GM21381 (cell line): ENCODE measurements around the gene CD164L2.
"Not testable (repeated sequence)": the region's sequence is repeated elsewhere in the genome, so short reads cannot be mapped to it uniquely, and the experiment has no call there.

Experiments used
- ATAC-seq: cut with Tn5 transposase; IDR thresholded peaks from one replicate; pipeline ENCODE4 v1.9.1; 2021; ENCODE audit warnings: mild to moderate bottlenecking, moderate library complexity; ENCODE audit not compliant: unreplicated experiment

The CD164L2 gene

DNA sequence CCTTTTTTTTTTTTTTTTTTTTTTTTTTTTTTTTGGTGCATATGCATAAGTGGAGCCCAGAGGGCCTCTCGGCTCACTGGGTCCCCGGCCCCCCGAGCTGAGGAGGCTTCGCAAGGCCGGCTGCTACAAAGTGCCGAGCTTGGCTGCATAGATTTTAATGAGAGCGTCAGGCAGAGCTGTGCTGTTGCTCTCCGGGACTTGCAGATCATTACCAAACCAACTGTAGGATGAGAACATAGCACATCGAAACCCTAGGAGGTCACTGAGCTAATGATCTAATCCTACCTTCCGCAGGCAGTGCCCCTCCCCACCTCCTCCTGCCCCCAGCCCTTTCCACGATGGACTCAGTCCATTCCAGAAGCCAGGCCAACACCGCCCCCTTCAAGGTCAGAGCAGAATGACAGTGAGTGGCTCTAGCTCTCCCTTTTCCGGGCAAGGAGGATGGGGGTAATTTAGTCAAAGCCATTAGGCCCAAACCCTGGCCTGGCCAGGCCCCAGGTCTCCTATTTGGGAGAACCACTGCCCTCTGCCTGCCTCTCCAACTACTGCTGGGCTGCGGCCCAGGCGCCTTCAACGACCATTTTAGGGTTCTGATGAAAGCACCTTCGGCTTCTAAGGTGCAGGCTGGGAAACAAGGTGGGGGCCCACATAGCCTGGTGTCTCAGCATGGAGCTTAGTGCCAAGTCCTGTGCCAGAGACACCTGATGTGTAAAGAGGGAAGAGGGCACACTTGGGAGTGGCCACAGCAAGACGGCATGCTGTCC lies 22.6 kb upstream of the CD164L2 start:
- not testable (repeated sequence) for ATAC-seq

DNA sequence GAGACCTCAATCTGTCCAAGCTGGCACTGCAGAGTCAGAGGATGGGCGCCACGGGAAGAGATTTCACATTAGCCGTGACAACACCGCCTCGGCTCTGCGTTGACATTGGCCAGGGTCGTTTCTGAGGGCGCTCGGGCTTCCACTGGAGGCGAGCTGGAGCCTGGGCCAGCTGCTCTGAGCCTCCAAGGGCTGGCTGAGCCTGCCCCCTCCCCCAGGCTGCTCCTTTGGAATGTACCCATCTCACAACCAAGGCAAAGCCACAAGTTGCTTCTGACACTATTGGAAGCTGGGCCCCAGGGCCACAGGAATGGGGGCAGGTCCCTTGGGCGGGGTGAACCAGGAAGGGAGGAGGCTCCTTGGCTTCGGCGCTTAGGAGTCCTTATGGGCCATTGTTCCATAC lies 21.9 kb upstream of the CD164L2 start:
- no peak for ATAC-seq

DNA sequence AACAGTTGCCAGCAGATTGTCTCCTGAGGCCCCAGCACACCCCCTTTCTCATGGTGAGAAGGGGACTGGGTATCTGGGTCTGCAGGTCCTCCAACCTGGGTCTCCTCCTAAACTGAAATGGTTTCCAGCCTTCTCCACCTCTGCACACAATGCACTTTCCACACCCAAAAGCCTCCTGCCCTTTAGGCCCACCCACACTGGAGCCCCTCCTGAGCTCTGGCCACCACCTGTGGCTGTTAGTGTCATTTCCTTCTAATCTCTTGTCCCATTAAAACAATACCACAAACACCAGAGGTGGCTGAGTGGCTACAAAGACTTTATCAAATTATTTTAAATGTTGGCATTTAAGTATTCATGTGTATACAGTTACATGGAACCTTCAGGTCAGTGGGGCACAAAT lies 20.8 kb upstream of the CD164L2 start:
- ATAC-seq: no peak

DNA sequence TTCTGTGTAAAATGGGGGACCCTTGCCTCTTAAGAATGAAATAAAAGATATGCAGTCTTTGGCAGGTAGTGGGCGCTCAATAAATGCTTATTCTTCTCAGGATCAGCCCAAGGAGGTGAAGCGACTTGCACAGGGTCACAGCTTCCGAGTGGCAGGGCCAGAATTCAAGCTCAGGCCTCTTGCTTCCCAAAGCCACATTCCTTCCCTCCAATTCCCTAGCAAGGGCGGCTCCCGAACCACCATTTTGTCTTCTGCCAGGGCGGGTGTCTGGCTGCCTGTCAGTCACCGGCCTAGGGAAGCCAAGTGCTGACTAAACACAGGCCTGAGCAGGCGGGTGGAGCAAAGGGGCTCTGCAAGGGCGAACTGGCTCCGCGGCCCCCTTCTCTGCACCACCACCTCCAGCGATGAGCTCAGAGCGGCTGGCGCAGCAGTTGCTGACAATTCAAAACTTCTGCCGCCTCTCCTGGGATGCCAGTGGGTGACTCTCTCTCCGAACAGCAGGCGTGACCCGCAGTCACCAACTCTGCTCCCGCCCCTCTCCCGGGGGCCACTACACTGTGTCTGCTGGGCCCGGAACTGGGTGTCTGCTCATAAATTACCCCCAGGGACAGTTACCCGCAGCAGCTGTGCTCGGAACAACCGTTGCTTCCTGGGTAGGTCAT lies 20.1 kb upstream of the CD164L2 start:
- ATAC-seq: no peak

DNA sequence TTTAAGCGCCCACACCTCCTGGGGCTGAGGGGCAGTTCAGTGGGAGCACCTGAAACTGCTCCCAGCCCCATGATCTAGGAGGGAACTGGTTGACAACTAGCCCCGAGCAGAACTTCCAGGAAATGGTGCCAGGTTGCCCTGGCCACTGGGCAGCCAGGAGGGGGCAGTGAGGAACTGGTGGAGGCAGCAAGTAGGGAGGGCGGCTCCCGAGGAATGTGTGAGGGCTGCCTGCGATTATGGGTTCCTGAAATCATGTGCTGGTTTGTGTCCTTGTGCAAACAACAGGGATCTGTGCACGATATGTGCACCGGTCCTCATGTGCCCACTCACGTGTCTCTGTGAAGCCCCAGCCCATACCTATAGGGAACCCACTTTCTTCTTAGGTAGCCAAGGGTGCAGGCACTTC lies 19.2 kb upstream of the CD164L2 start:
- no peak for ATAC-seq

DNA sequence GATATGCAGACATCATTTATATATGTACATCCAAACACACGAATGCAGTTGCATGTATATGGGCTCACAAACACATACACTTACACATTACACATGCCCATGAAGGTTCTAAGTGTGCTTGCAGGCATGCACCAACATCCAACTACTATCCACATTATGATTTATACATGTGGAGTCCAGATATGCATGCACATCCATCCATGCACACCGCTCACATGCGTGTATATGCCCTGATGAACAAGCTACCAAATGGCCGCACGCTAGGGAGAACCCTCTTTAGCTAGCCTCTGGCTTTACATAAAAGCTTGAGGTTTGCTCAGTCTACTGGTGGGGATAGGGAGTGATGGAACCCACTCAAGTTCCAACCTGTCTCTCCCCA lies 17.8 kb upstream of the CD164L2 start:
- no peak for ATAC-seq

DNA sequence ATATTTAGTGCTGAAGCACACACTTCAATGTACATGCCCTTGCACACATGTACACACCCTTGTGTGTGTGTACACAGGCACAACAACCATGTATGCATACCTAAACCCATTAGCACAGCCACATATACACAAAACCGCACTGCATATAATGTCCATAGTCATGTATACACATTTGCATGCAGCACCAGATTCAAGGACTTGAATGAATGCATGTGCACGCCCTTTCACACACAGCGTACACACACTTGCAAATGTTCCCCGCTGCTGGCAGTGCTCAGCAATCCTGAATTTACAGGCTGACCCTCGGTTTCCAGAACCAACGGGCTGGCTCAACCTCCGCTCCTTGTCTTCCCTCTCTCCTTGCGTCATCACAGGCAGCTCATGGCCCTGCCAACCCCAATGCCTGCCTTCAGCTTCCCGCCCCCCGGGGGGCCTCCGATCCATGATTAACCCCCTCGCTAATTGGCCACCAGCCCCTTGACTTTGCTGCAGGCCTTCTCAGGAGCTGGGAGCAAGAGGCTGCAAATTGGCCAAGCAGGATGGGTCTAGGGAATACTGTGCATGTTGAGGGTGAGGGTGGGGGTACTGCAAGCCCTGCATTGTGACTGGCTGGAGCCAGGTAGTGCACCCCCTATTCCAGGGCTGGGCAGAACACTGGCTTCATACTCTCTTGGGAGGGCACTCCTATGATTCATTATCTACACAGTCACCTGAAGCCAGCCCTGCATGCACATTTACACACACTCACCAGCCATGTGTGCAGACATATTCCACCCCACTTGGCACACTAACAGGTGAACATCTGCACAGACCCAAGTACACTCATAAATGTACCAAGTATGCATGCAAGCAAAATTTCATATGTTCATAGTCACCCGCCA lies 17.2 kb upstream of the CD164L2 start:
- ATAC-seq: no peak

DNA sequence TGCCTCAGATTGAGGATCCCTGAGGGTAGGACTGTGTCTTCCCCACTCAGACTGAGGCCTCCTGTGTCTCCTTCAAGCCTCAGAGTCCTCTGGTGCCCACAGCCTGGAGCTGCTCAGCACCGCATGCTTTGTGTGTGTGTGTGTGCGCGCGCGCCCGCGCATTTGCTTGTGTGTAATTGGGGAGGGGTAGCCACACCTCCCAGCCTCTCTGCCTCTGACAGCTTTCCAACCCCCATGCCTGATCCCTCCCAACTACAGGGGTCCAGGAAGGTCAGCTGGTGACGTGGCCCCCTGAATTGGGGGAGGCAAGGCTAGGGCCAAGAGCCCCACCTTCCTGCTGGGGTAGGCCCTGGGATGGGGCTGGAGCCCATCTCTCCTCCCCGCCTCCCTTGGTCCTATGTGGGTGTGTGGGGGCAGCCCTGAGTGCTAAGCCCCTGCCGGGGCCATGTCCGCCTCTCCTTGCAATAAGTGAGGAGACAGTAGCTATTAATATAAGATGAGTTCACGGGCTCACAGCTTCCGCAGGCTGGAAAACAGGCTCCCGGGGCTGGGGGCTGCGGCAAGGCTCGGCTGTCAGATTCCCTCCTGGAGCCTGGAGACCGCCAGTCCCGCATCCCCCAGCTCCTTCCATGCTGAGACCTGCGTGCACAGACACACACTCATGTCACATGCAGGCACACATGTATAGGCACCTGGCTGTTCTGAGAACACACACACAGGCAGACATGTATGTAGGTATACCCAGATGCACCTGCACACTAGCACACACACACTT lies 16.3 kb upstream of the CD164L2 start:
- no peak for ATAC-seq

DNA sequence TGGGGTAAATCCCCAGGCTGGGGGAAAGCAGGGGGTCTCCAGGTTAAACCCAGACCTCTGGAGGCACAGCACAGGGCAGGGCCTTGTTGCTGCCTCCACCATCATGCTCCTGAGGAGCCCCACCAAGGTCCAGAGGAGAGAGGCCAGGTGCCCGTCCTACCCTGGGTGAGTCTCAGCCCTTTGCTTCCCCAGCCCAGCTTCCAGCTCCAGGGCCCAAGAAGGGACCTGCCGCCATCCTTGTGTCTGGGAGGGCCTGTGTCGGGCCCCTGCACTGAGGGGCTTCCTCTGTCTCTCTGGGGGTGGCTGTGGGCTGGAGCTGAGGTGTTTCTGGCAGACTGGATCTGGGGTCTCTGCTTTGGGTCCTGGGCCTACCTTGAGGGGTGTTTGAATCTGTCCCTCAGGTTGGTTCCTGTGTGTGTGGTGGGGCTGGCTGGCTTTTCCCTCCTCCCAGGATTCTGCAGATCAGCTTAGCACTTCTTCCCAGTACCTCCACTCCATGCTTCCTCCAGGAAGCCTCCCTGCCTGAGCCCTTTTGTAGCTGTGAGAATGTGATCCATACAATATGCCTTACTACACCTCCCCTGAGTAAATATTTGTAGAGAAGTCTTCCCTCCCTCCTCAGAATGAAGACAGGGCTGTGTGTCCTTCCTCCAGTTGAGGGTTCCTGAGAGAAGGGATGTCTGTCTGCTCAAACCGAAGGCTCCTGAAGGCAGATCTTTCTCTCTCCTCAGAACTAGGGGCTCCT lies 15.4 kb upstream of the CD164L2 start:
- no peak for ATAC-seq

DNA sequence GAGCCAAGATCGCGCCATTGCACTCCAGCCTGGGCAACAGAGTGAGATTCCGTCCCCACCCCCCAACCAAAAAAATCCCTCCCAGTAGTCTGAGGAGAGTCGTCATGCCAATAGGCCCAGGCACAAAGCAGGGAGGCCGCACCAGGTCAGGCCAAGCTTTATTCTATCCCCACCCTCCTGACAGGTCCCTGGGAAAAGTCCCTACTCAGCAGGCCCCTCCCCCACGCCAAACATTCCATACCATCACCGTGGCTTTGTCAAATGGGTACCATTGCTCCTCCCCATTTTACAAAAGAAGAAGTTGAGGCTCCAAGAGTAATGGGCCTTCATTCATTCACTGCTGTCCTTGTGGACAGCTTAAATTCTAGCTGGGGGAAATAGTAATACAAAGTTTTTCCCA lies 14.6 kb upstream of the CD164L2 start:
- no peak for ATAC-seq

DNA sequence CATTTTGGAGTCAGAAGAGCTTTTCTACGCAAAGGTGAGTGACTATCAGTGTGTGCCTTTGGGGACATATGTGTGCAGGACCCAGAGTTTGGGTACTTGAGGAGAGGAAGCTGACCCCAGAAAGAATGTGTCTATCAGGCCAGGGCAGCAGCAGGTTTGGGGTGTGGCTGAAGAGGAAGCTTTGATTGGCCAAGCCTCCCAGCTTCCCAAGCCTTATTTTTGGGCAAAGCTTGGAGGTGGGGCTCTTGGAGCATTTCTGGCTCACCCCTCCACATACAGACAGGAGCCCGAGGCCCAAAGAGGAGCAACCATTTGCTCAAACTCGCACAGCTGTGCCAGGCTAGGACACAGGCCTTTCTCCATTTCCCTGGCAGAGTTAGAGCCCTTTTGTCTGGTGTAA lies 14.0 kb upstream of the CD164L2 start:
- ATAC-seq: no peak

DNA sequence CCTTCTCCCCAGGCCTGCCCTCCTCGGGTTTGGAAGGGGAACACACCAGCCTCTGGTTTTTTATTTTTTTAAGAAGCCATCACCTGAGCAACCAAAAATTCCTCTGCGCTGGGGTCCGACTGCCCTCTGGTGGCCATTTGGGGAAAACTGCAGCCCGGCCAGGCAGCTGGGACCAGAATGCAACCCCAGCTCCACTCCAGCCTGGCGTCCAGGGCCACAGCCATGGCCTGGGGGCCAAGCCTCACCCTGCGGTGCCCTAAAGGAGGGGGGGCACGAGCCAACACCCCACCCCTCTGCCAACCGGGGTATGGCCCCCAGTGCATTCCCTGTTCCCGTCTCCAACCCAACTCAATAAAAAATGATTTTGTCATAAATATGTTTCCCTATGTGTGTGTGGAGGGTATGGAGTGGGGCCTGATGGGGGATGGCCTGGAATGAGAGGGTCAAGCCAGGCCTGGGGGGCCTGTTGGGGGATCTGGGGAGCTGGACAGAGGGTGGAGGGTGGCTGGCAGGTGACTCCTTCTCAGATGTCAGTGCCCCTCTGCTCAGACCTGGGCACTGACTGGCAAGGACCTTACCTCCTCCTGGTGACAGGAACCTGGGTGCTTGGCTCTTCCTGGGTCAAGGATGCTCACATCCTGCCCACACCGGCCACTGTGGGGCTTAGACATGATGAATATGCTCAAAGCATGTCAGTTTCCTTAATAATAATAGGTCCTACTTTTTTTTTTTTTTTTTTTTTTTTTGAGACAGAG lies 12.5 kb upstream of the CD164L2 start:
- no peak for ATAC-seq

DNA sequence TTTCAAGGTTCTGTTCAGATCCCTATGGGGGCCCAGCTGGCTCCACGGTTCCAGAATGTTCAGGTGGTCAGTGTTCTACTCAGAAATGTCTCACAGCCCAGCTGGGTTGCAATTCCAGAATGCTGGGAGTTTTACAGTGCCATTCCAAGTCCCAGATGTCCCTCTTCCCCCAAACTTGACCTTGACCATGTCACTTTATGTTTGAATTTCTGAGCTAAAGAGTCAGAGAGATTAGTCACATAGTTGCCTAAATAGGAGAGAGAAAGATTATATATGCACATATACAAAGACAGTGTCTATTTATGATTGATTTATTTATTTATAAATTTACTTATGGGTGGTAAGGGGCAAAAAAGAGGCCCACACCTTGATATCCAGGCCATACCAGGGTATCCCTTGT lies 11.8 kb upstream of the CD164L2 start:
- no peak for ATAC-seq

DNA sequence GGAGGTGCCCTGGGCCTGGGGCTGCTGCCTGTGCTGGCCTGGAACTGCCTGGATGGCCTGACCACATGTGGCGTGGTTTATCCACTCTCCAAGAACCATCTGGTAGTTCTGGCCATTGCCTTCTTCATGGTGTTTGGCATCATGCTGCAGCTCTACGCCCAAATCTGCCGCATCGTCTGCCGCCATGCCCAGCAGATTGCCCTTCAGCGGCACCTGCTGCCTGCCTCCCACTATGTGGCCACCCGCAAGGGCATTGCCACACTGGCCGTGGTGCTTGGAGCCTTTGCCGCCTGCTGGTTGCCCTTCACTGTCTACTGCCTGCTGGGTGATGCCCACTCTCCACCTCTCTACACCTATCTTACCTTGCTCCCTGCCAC lies 11.1 kb upstream of the CD164L2 start:
- ATAC-seq: no peak

DNA sequence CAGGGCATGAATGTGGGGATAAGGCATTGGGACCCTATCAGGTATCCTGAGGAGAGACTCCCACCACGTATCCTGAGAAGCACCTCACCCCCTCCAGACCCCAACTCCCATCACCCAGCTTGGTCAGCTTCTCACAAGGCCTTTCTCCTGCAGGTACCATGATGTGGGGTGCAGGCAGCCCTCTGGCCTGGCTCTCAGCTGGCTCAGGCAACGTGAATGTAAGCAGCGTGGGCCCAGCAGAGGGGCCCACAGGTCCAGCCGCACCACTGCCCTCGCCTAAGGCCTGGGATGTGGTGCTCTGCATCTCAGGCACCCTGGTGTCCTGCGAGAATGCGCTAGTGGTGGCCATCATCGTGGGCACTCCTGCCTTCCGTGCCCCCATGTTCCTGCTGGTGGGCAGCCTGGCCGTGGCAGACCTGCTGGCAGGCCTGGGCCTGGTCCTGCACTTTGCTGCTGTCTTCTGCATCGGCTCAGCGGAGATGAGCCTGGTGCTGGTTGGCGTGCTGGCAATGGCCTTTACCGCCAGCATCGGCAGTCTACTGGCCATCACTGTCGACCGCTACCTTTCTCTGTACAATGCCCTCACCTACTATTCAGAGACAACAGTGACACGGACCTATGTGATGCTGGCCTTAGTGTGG lies 10.6 kb upstream of the CD164L2 start:
- no peak for ATAC-seq

DNA sequence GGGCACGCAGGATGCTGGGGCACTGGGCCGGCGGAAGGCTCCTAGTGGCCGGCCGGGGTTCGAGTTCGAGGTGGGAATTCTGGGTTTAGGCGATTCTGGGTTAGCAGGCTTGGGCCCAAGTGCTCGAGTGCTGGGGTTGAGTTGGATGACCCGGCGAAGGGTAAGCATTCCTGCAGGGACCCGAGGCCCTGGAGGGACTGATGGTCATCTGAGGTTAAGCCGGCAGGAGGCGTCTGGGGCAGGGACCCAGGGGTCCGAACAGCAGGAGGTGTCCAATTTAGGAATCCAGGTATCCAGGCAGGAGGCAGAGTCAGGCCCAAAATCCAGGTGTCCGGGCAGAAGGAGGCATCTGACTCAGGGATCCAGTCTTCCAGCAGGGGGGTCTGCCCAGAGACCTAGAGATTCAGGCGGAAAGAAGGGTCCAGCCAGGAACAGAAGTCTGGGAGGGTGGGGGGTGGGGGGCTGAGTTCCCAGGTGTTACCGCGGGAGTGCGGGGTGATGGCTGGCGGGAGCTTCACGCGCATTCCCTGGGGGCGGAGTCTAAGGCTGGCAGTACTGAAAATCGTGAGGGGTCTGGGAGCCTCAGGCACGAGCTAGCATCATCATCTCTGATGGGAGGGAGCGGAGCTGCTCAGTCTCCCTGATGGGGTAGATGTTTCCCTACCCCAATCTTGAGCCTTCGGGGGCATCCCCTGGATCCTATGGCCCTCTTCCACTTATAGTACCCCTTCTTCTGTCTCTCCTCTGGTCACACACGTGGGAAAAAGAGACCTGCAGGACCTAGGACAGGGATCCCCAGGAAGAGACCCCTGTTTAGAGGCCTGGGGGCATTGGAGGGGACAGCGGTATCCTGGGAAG lies 9.9 kb upstream of the CD164L2 start:
- no peak for ATAC-seq

DNA sequence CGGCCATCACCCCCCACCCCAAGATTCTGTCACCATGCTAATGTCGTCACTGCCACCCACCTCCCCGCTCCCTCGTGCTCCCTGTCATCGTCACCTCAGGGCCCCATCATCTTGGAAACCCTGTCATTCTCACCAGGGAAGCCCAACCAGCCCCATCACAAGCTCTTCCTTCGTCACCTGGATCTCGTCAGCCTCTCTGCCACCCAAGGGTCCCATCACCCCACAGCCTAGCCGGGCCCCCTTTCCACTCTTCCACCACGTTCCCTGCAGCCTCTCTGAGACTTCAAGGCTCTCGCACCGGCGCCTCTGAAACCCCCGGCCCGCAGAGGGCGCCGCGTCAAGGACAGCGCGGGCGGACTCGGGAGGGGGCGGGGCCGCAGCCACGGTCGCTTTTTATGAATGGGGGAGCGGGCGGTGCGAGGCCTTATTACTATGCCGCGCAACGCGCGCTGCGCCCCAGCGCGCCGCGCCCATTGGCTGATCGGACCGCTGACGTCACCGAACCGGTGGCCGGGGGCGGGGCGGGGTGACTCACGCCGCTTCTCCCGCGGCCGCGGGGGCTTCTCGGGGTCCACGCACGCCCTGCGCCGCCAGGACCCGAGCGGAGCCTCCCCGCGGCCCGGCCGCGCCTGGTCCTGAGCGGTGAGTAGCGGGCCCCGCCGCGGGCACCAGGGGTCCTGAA lies 9.1 kb upstream of the CD164L2 start, which contains the start of gene GPR3:
GPR3 (plus strand) TSS at position 527 of the 682 bp plus-strand sequence. CDS start 1,177 bp downstream, outside the sequence.
- peak; percentile 80 for ATAC-seq
